A549 (cell line): ENCODE measurements around the gene PTPRG. TPM values are rescaled to one million over a fixed set of nuclear protein-coding genes. Genes with fewer than 3 reads are reported as not detected.

Experiments
- ATAC-seq, 2 experiments: fragments of 200-7000 bp in 1 of 2; fragments of >200 bp in 1 of 2; cut with Nextera tagmentation in 1 of 2; cut with Tn5 transposase in 1 of 2; 3 replicates each; pipeline versions ENCODE4 v1.8.0 to v1.9.1; 2018 to 2020; ENCODE audit warnings: mild to moderate bottlenecking in 1 of 2, moderate library complexity in 1 of 2
- CTCF ChIA-PET: fragments of 300-600 bp; sonication (Branson Sonifier 250); formaldehyde crosslinking; extraction: SDS; loops from one replicate; lab custom pipeline; 2021; ENCODE audit warnings: antibody characterized with exemption, inconsistent platforms; lab: Yijun Ruan, JAX
- POLR2A ChIA-PET: fragments of 350-600 bp; formaldehyde crosslinking; extraction: SDS; loops from one replicate; lab custom pipeline; 2021; ENCODE audit warnings: antibody characterized with exemption, inconsistent platforms; lab: Yijun Ruan, JAX
- DNase-seq, 2 experiments: peaks; one replicate each; pipeline versions ENCODE4 v3.0.0 to v3.0.0-alpha.2; 2011 to 2016; ENCODE audit warnings: low read depth in 1 of 2, low spot score in 1 of 2
- FAIRE-seq: peaks from 2 replicates; lab custom pipeline; 2011; peaks lifted over from hg19 to GRCh38; lab: Jason Lieb, UNC
- H3K27ac ChIP-seq, 2 experiments: fragments of >200 bp; sonication (Bioruptor Twin); formaldehyde crosslinking; 3 replicates each; pipeline ENCODE4 v1.5.1; 2016 to 2017
- H3K4me1 ChIP-seq: fragments of >200 bp; sonication (Bioruptor Twin); formaldehyde crosslinking; 3 replicates; pipeline ENCODE4 v1.6.1; 2016
- H3K4me2 ChIP-seq: fragments of >200 bp; sonication (Bioruptor Twin); formaldehyde crosslinking; 3 replicates; pipeline ENCODE4 v1.6.1; 2016
- H3K4me3 ChIP-seq: fragments of >200 bp; sonication (Bioruptor Twin); formaldehyde crosslinking; 3 replicates; pipeline ENCODE4 v1.5.1; 2016
- H3K9me3 ChIP-seq: fragments of >200 bp; sonication (Bioruptor Twin); formaldehyde crosslinking; 3 replicates; pipeline ENCODE4 v1.6.1; 2016
- BCL3 ChIP-seq: fragments of >200 bp; sonication (Bioruptor Twin); formaldehyde crosslinking; IDR thresholded peaks from 3 replicates; pipeline ENCODE4 v1.6.1; 2016
- CBX2 ChIP-seq: fragments of 200-600 bp; sonication (generic); IDR thresholded peaks from 2 replicates; pipeline ENCODE4 v1.6.1; 2016; ENCODE audit warnings: low read depth, mild to moderate bottlenecking, borderline replicate concordance
- EHMT2 ChIP-seq: fragments of 200-600 bp; sonication (generic); IDR thresholded peaks from 2 replicates; pipeline ENCODE4 v1.6.1; 2016; ENCODE audit warnings: antibody characterized with exemption, low read depth, mild to moderate bottlenecking, moderate library complexity
- FOSB ChIP-seq: fragments of 250-450 bp; sonication (Bioruptor Pico); IDR thresholded peaks from 2 replicates; pipeline ENCODE4 v1.5.0; 2020; ENCODE audit warnings: mild to moderate bottlenecking, moderate library complexity
- FOSL2 ChIP-seq, 2 experiments: fragments of 450-650 bp in 1 of 2; fragments of >200 bp in 1 of 2; sonication (Bioruptor Twin) in 1 of 2; formaldehyde crosslinking; IDR thresholded peaks; 2 replicates each; pipeline versions ENCODE4 v1.5.0 to v1.6.1; 2016 to 2020; ENCODE audit warnings: mild to moderate bottlenecking in 1 of 2, moderate library complexity in 1 of 2
- FOXS1 ChIP-seq: fragments of 250-450 bp; sonication (Bioruptor Pico); IDR thresholded peaks from 2 replicates; pipeline ENCODE4 v1.5.0; 2020; ENCODE audit warnings: mild to moderate bottlenecking, moderate library complexity
- HDAC2 ChIP-seq: fragments of 200-600 bp; sonication (generic); IDR thresholded peaks from 2 replicates; pipeline ENCODE4 v1.6.1; 2016
- HOXA7 ChIP-seq: fragments of 250-450 bp; sonication (Bioruptor Pico); IDR thresholded peaks from 2 replicates; pipeline ENCODE4 v1.5.0; 2020; ENCODE audit warnings: mild to moderate bottlenecking, moderate library complexity
- HOXB13 ChIP-seq: fragments of 250-450 bp; sonication (Bioruptor Pico); IDR thresholded peaks from 2 replicates; pipeline ENCODE4 v1.5.0; 2020; ENCODE audit warnings: low read depth, mild to moderate bottlenecking, moderate library complexity
- JUN ChIP-seq, 2 experiments: fragments of >200 bp; sonication (Bioruptor Twin); formaldehyde crosslinking; IDR thresholded peaks; 2 replicates in 1 of 2; 3 replicates in 1 of 2; pipeline ENCODE4 v1.6.1; 2016 to 2017
- KDM1A ChIP-seq: fragments of 200-600 bp; sonication (generic); IDR thresholded peaks from 2 replicates; pipeline ENCODE4 v1.6.1; 2016; ENCODE audit warnings: low read depth, mild to moderate bottlenecking
- KDM5A ChIP-seq: fragments of 200-600 bp; sonication (generic); IDR thresholded peaks from 2 replicates; pipeline ENCODE4 v1.6.1; 2016; ENCODE audit warnings: antibody characterized with exemption, mild to moderate bottlenecking
- NFE2L2 ChIP-seq: fragments of 150-350 bp; conservative IDR thresholded peaks from 2 replicates; pipeline ENCODE4 v1.6.1; 2014; ENCODE audit warnings: low read length
- PHF8 ChIP-seq: fragments of 200-600 bp; sonication (generic); IDR thresholded peaks from 2 replicates; pipeline ENCODE4 v1.6.1; 2016; ENCODE audit warnings: low read depth, mild to moderate bottlenecking, antibody characterized with exemption, moderate library complexity, borderline replicate concordance
- POLR2A ChIP-seq: IDR thresholded peaks from 2 replicates; pipeline ENCODE4 v1.6.1; 2012; ENCODE audit warnings: mild to moderate bottlenecking, low read length
- POLR2AphosphoS2 ChIP-seq: conservative IDR thresholded peaks from 2 replicates; pipeline ENCODE4 v1.6.1; 2012; ENCODE audit warnings: low read length, improper control_type of control experiment, inconsistent platforms
- REST ChIP-seq: fragments of 200-600 bp; sonication (generic); IDR thresholded peaks from 2 replicates; pipeline ENCODE4 v1.6.1; 2016; ENCODE audit warnings: antibody characterized with exemption, mild to moderate bottlenecking, moderate library complexity
- RFX5 ChIP-seq: fragments of 450-650 bp; IDR thresholded peaks from 2 replicates; pipeline ENCODE4 v1.7.1; 2014; ENCODE audit warnings: antibody characterized with exemption, mild to moderate bottlenecking, moderate library complexity
- SREBF2 ChIP-seq: fragments of 450-650 bp; IDR thresholded peaks from 2 replicates; pipeline ENCODE4 v1.6.1; 2014; ENCODE audit warnings: mild to moderate bottlenecking, moderate library complexity
- USF2 ChIP-seq: fragments of 450-650 bp; IDR thresholded peaks from 2 replicates; pipeline ENCODE4 v1.6.1; 2014; ENCODE audit warnings: antibody characterized with exemption
- ZC3H11A ChIP-seq: fragments of 450-650 bp; IDR thresholded peaks from 2 replicates; pipeline ENCODE4 v1.6.1; 2014; ENCODE audit warnings: antibody characterized with exemption, mild to moderate bottlenecking
- ZSCAN20 ChIP-seq: fragments of 250-450 bp; sonication (Bioruptor Pico); IDR thresholded peaks from 2 replicates; pipeline ENCODE4 v1.8.0; 2022; ENCODE audit warnings: mild to moderate bottlenecking, moderate library complexity
- WGBS: methylation state at CpG from one replicate; pipeline ENCODE4 v1.1.6; 2017; ENCODE audit errors: missing lambda C conversion rate; 5-methylcytosine and 5-hydroxymethylcytosine counted together
- polyA plus RNA-seq, 4 experiments: library from polyadenylated mRNA; depleted of rRNA in 3 of 4; stranded (reverse); fragments of >200 nt; fragmentation: RNase III in 1 of 4; extraction: RNeasy Plus Mini Kit Qiagen cat#74134 plus additional on column Dnase treatment in 1 of 4; gene quantifications; 2 replicates in 3 of 4; 3 replicates in 1 of 4; pipeline ENCODE4 v1.2.3, GENCODE V29; 2011 to 2017
- TF ChIP-seq, protein P1 (sequence below): IDR thresholded peaks from 2 replicates; pipeline ENCODE4 v1.6.1; 2012
- TF ChIP-seq, protein P2 (sequence below): fragments of 150-350 bp; IDR thresholded peaks from 2 replicates; pipeline ENCODE4 v1.6.1; 2014; ENCODE audit warnings: low read depth, mild to moderate bottlenecking, low read length

Gene PTPRG
- polyA plus RNA-seq, 2 of the 4 experiments (the other 2 are of a cell fraction): 4.5 to 4.8 TPM

DNA sequence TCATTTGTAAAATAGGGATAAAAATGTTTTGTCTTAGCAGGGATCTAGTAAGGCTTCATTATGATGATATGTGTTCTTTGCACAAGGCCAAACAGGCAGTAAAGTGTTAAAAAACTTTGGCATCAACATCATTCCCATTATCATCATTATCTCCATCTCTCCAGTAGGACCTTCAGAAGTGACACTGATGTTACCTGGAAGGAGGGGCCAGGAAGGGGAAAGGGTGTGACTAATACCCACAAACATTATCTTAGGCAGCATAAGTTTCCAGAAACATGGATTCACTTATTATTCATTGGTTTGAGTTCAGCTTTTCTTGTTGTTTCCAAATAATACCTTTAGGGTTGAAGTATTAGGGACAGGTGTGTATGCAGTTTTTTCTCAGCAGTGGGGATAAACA lies 399.6 kb downstream of the PTPRG start:
- DNase-seq: no peak
- ATAC-seq: no peak
- TF ChIP-seq USF2: no peak
- TF ChIP-seq HOXA7 (CRISPR knock-in tag): no peak
- FAIRE-seq: no peak
- H3K9me3 ChIP-seq: no peaks in the 10 kb centered on the region
- no peak overlapping the region for H3K4me3 ChIP-seq
- 0 out of 3 replicates have a peak, but pooled peaks cover 2% of the 10 kb centered on the region for H3K4me1 ChIP-seq
- POLR2A ChIA-PET: no interaction called here
- H3K4me2 ChIP-seq: no peak overlapping the region
- CTCF ChIA-PET: no interaction called here
- no peak overlapping the region for H3K27ac ChIP-seq

- TF ChIP-seq RFX5: no peak
- TF ChIP-seq BCL3: no peak
- no peak for TF ChIP-seq NFE2L2
- TF ChIP-seq PHF8: no peak
- no peak for TF ChIP-seq CBX2
- TF ChIP-seq POLR2A: no peak
- no peak for TF ChIP-seq FOSB (CRISPR knock-in tag)
- TF ChIP-seq ZSCAN20 (CRISPR knock-in tag): no peak
- no peak for TF ChIP-seq KDM5A
- no peak for TF ChIP-seq FOXS1 (CRISPR knock-in tag)
- TF ChIP-seq HOXB13 (CRISPR knock-in tag): no peak
- no peak for TF ChIP-seq JUN (IDR thresholded peaks at IDR 0.05)
- no peak for TF ChIP-seq FOSL2 (IDR thresholded peaks at IDR 0.05)
- TF ChIP-seq FOSL2 (CRISPR knock-in tag; IDR thresholded peaks at IDR 0.05): no peak
- H3K4me2 ChIP-seq: no peak overlapping the region
- POLR2A ChIA-PET: no interaction called here
- no peak for FAIRE-seq
- 0 out of 3 replicates have a peak, but pooled peaks cover 2% of the 10 kb centered on the region for H3K4me1 ChIP-seq
- WGBS: 49% methylated on average over 3 of the region's 3 CpGs
- no peak for ATAC-seq
- H3K4me3 ChIP-seq: no peak overlapping the region
- no peak for DNase-seq
- no peak overlapping the region for H3K27ac ChIP-seq
- H3K9me3 ChIP-seq: no peaks in the 10 kb centered on the region
- CTCF ChIA-PET: interaction anchor here (0.5 kb wide), 1 partner anchor 401 kb away, joined by 3 read pairs; no protein-coding TSS in a partner anchor
Measured at GRCh38 chr3:61961900-61962299, 400.5 kb downstream of the PTPRG start.

DNA sequence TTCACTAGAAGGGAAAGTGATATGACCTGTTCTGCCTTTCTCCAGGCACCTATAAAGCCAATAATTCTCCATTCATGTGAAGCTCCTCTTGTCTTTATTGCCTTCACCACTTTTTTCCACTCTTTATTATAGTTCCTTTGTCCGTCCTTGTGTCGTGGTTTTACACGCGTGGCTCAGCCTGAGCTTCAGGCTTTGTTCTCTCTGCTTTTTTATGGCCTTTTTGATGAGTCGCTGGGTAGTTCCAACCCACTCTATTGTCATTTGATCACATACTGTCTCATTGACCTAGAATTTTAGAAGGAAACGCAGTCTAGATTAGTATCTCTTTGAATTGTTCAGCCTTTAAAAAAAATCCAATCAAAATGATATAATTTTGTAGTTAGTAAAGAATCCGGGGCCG lies 403.2 kb downstream of the PTPRG start:
- ChIA-PET POLR2A (no interaction called here), CTCF (no interaction called here)
- ATAC-seq (no peak), FAIRE-seq (no peak), DNase-seq (no peak)
- Histone ChIP-seq H3K9me3 (no peaks in the 10 kb centered on the region), H3K4me3 (no peak overlapping the region), H3K27ac (no peak overlapping the region), H3K4me1 (0 out of 3 replicates have a peak, but pooled peaks cover 2% of the 10 kb centered on the region), H3K4me2 (no peak overlapping the region)
- 79% methylated on average over 8 of the region's 8 CpGs for WGBS
- TF ChIP-seq SREBF2: no peak
- TF ChIP-seq NFE2L2: no peak
- no peak for TF ChIP-seq HOXA7 (CRISPR knock-in tag)
- TF ChIP-seq EHMT2: no peak
- TF ChIP-seq, protein P1, sequence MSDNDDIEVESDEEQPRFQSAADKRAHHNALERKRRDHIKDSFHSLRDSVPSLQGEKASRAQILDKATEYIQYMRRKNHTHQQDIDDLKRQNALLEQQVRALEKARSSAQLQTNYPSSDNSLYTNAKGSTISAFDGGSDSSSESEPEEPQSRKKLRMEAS: no peak
- TF ChIP-seq POLR2A: no peak
- TF ChIP-seq, protein P2, sequence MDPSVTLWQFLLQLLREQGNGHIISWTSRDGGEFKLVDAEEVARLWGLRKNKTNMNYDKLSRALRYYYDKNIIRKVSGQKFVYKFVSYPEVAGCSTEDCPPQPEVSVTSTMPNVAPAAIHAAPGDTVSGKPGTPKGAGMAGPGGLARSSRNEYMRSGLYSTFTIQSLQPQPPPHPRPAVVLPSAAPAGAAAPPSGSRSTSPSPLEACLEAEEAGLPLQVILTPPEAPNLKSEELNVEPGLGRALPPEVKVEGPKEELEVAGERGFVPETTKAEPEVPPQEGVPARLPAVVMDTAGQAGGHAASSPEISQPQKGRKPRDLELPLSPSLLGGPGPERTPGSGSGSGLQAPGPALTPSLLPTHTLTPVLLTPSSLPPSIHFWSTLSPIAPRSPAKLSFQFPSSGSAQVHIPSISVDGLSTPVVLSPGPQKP: no peak
- TF ChIP-seq FOXS1 (CRISPR knock-in tag): no peak
- no peak for TF ChIP-seq POLR2AphosphoS2
- no peak for TF ChIP-seq REST
- no peak for TF ChIP-seq ZC3H11A
- no peak for TF ChIP-seq KDM1A
- no peak for TF ChIP-seq HDAC2
